Activated CD8-positive, alpha-beta T cell treated with anti-CD3 and anti-CD28 coated beads for 36 hours (primary cell): ENCODE results near the gene FILIP1. TPM values are rescaled to one million over a fixed set of nuclear protein-coding genes. Genes with fewer than 3 reads are reported as not detected.

Source experiments
- ATAC-seq: fragments of 200-7000 bp; cut with Tn5 transposase; one replicate; pipeline ENCODE4 v1.10.0; 2021; ENCODE audit warnings: mild to moderate bottlenecking, moderate library complexity
- CTCF ChIA-PET: fragments of 350-600 bp; sonication (Branson Sonifier 250); formaldehyde crosslinking; loops from one replicate; lab custom pipeline; 2021; ENCODE audit warnings: antibody characterized with exemption; lab: Charles Lee
- POLR2A ChIA-PET: fragments of 350-600 bp; sonication (Branson Sonifier 250); formaldehyde crosslinking; loops from one replicate; lab custom pipeline; 2021; ENCODE audit warnings: antibody characterized with exemption; lab: Charles Lee
- DNase-seq: peaks from one replicate; pipeline ENCODE4 v3.0.0-alpha.2; 2020
- H3K27ac Mint-ChIP-seq: one replicate; pipeline ENCODE4 v1.8.0; 2021; ENCODE audit warnings: mild to moderate bottlenecking, mixed read lengths
- H3K27me3 Mint-ChIP-seq: one replicate; pipeline ENCODE4 v1.8.0; 2021; ENCODE audit warnings: mixed read lengths
- H3K36me3 Mint-ChIP-seq: one replicate; pipeline ENCODE4 v1.8.0; 2021; ENCODE audit warnings: low read depth, mixed read lengths
- H3K4me1 Mint-ChIP-seq: one replicate; pipeline ENCODE4 v1.8.0; 2021; ENCODE audit warnings: low read depth, mixed read lengths
- H3K4me3 Mint-ChIP-seq: one replicate; pipeline ENCODE4 v1.8.0; 2021; ENCODE audit warnings: mild to moderate bottlenecking, moderate library complexity, mixed read lengths
- H3K9me3 Mint-ChIP-seq: one replicate; pipeline ENCODE4 v1.8.0; 2021; ENCODE audit warnings: mixed read lengths
- CTCF ChIP-seq: fragments of 200-600 bp; IDR thresholded peaks from one replicate; pipeline ENCODE4 v1.8.0; 2022; ENCODE audit warnings: antibody characterized with exemption, mild to moderate bottlenecking
- intact Hi-C: fragments of 100-400 bp; cut with micrococcal nuclease; formaldehyde crosslinking; loops from one replicate; pipeline ENCODE4 v1.10.0; 2022
- total RNA-seq, 2 experiments: library from RNA; stranded (reverse); gene quantifications; one replicate each; pipeline ENCODE4 v1.2.3, GENCODE V29; 2021

Gene FILIP1
- total RNA-seq, 2 experiments from 2014 or later = 0.07 TPM; not detected in 1

GRCh38 chr6:75283907-75284631 lies 209.5 kb downstream of the FILIP1 start:
- Mint-ChIP-seq H3K27me3 (no peaks in the 10 kb centered on the region), H3K9me3 (no peaks in the 10 kb centered on the region), H3K36me3 (peaks cover 8% of the 10 kb centered on the region), H3K27ac (no peak overlapping the region), H3K4me3 (no peak overlapping the region), H3K4me1 (peaks cover 49% of the 10 kb centered on the region)
- no peak for TF ChIP-seq CTCF
- POLR2A ChIA-PET = interaction anchor here (0.6 to 2.6 kb wide), 7 partner anchors 11 to 1832 kb away, joined by 3 to 22 read pairs (median 3); partner anchors contain the start of genes CGAS, COX7A2 and SENP6
- intact Hi-C loops = loop anchor here (2.0 to 5.0 kb wide), 2 partner anchors 41 to 328 kb away; partner anchors contain the start of gene COX7A2
- ATAC-seq (peak; percentile 19), DNase-seq (peak; percentile 38)
- CTCF ChIA-PET = interaction anchor here (0.6 to 4.2 kb wide), 5 partner anchors 13 to 1607 kb away, joined by 3 to 41 read pairs (median 7); partner anchors contain the start of gene COX7A2

- peak overlapping the region; percentile 21 for H3K27ac Mint-ChIP-seq
- TF ChIP-seq CTCF = no peak
- ChIA-PET CTCF (interaction anchor here (1.2 to 4.2 kb wide), 3 partner anchors 15 to 73 kb away, joined by 4 to 41 read pairs (median 7); partner anchors contain the start of gene COX7A2), POLR2A (no interaction called here)
- ATAC-seq = no peak
- no peak overlapping the region for H3K4me3 Mint-ChIP-seq
- intact Hi-C loops = loop anchor here (5.0 kb wide), 1 partner anchor 330 kb away; no protein-coding TSS in a partner anchor
- H3K9me3 Mint-ChIP-seq = no peaks in the 10 kb centered on the region
- H3K4me1 Mint-ChIP-seq = peaks cover 53% of the 10 kb centered on the region
- no peak for DNase-seq
- H3K27me3 Mint-ChIP-seq = no peaks in the 10 kb centered on the region
- H3K36me3 Mint-ChIP-seq = peaks cover 12% of the 10 kb centered on the region
Observed at GRCh38 chr6:75282706-75283105, 210.9 kb downstream of the FILIP1 start.

- ATAC-seq (no peak), DNase-seq (no peak)
- Mint-ChIP-seq H3K36me3 (peaks cover 13% of the 10 kb centered on the region), H3K4me1 (peaks cover 47% of the 10 kb centered on the region), H3K27ac (peak overlapping the region; percentile 85), H3K27me3 (no peaks in the 10 kb centered on the region), H3K4me3 (peak overlapping the region; percentile 66), H3K9me3 (no peaks in the 10 kb centered on the region)
- TF ChIP-seq CTCF = no peak
- intact Hi-C loops = loop anchor here (5.0 kb wide), 1 partner anchor 331 kb away; no protein-coding TSS in a partner anchor
- POLR2A ChIA-PET = interaction anchor here (0.7 to 1.3 kb wide), 2 partner anchors 38 to 1762 kb away, joined by 3 to 4 read pairs; no protein-coding TSS in a partner anchor
- CTCF ChIA-PET = interaction anchor here (1.2 to 4.2 kb wide), 2 partner anchors 14 kb away, joined by 5 to 41 read pairs; no protein-coding TSS in a partner anchor
Observed at GRCh38 chr6:75281653-75282052, 211.9 kb downstream of the FILIP1 start.

GRCh38 chr6:75280131-75280855 lies 213.3 kb downstream of the FILIP1 start:
- DNase-seq = no peak
- no peak overlapping the region for H3K4me3 Mint-ChIP-seq
- no peak for TF ChIP-seq CTCF
- no peaks in the 10 kb centered on the region for H3K9me3 Mint-ChIP-seq
- no peak overlapping the region for H3K27ac Mint-ChIP-seq
- intact Hi-C loops = loop anchor here (5.0 kb wide), 1 partner anchor 332 kb away; no protein-coding TSS in a partner anchor
- peaks cover 23% of the 10 kb centered on the region for H3K36me3 Mint-ChIP-seq
- H3K27me3 Mint-ChIP-seq = no peaks in the 10 kb centered on the region
- ChIA-PET POLR2A (interaction anchor here (1.3 to 2.5 kb wide), 2 partner anchors 37 to 1760 kb away, joined by 4 to 9 read pairs; partner anchors contain the start of gene COX7A2), CTCF (interaction anchor here (0.7 to 2.1 kb wide), 4 partner anchors 8 to 37 kb away, joined by 3 to 15 read pairs (median 6); partner anchors contain the start of gene COX7A2)
- no peak for ATAC-seq
- H3K4me1 Mint-ChIP-seq = peaks cover 55% of the 10 kb centered on the region
